IPS DF 4.7 (cell line): ENCODE results near the gene ATP6V1B1.
"Not testable (repeated sequence)": the region's sequence is repeated elsewhere in the genome, so short reads cannot be mapped to it uniquely, and the experiment has no call there.

ENCODE experiments used
- DNase-seq: peaks from one replicate; pipeline ENCODE4 v3.0.0-alpha.2; 2013; ENCODE audit warnings: low spot score; ENCODE audit errors: extremely low read depth

ATP6V1B1 gene

GRCh38 chr2:70987386-70987785 is 51.7 kb downstream of the ATP6V1B1 start:
- no peak for DNase-seq

- DNase-seq = no peak
Measured at GRCh38 chr2:70988151-70988550, 52.5 kb downstream of the ATP6V1B1 start.

DNA sequence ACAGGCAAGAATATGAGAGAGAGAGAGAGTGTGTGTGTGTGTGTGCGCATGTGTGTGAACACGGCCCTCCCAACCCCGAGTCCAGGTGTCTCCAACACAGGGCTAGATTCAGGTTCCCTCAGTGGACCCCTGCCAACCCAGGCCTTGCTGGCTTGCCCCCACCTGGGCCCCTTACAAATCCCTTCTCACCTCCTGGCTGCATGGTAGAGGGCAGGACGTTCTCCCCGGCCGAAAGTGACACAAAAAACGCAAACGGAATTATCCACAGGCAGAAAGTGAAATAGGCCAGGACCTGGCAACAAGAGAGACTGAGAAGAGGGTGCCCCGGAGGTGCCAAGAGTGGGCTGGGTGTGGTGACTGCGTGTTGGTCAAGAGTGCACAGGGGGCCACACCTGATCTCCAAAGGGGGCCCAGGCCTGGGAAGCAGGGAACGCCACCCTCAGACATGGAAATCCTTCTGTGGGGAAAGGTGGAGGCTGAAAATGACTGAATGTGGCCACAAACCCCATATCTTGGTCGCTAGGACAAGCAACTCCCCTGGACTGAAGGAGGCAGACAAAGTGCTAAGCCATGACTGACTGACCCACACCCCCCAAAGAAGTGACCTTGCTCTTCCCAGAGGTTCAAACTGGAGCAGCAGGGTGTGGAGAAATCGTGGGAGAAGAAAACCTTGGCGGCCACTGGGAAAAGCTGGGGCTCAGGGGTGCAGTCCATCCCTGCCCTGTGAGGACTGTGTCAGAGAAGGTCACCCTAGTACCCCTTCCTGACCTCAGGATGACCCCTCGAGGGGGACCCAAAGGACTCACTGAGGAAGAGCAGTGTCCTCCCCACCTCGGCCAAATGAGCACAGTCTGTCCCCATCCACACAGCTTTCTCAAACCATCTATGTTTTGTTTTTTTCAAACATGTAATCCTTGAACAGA is 53.3 kb downstream of the ATP6V1B1 start:
- DNase-seq = no peak

- no peak for DNase-seq
Measured at GRCh38 chr2:70990216-70990615, 54.5 kb downstream of the ATP6V1B1 start.

- no peak for DNase-seq
Measured at GRCh38 chr2:70991142-70991541, 55.4 kb downstream of the ATP6V1B1 start.

DNA sequence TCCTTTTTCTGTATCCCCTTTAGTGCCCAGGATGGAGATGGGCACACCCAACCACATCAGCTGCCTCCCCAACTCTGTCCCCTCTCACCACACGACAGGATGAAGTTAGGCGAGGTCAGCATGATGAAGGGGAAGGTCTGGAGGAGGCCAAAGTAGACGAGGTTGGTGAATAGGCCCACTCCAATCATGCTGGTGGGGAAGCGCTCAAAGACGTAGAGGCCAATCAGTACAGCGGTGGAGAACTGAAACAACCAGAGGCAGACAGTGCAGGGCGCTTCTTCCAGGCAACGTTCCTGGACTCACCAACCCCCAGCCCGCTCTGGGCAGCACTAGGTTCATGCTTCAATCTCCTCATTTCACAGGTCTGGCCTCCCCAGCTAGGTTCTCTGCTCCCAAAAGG is 56.0 kb downstream of the ATP6V1B1 start:
- DNase-seq = no peak

DNA sequence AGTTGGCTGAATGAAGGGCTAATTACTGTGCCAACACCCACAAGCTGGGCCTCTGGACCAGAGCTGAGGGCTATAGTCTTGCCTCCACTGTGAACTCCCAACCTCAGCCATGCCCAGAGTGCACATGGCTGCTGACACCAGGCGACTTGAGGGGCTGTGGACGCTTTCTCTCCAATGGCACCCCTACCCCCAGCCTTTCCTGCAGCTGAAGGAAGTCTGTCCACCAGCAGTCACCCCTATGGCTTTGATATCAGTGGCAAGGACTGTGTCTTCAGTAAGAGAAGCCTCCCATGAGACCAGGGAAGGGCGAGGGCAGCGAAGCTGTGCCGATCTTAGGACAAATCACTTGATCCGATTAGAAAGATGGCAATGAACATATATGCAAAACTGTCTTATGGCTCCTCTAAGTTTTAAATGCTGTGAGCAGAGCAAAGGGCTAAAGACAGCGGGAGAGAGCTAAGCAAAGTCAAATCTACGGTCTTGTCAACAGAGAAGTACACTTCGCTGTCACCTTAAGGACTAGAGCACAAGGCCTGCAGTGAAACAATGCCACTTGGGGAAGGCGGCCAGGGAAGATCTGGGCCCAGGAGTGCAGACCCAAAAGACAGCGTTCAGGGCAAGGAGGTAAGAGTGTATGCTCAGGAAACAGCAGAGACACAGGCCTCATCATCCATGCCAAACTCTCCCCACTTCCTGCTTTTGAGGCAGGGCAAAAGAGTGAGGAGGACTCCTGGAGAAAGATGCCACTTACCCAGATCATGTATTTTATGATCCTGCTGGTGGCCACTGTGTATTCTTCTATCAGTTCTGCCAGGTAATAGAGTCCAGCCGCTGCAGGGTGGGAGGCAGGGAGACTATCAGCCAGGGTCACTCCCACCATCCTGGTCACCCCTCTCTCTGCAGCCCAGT is 57.5 kb downstream of the ATP6V1B1 start:
- DNase-seq = no peak

DNA sequence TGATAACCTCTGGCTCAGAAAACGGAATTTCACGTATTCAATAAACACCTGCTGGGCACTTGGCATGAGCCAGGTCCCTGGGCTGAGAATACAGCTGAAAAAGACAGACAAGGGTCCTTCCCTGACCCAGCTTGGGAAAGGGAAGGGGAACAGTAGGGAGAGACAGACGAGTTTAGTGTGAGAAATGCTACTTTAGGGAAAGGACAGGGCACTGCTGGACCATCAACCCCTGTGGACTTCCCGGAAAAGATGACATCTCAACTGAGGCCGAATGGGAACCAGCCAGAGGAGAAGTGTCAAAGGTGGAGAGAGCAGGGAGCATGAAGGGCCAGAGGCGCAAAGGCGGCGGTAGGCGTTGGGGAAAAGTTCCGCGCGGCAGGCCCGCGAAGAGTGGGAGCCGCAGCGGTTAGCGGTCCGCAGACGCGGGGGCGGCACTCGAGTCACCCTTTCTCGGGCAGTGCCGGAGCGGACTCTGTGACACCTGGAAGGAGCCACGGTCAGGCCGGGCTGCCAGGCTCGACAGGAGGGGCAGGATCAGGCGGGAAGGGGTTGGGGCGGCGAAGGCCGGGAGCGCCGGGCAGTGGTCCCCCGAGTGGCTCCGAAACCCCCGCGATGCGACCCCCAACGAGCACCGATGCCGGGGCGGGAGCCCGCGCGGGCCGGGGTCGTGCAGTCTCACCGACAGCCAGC is 58.5 kb downstream of the ATP6V1B1 start:
- no peak for DNase-seq

GRCh38 chr2:70994699-70995425 is 59.2 kb downstream of the ATP6V1B1 start, which contains the start of gene TEX261:
Gene TEX261 (minus strand): TSS chr2:70994873. CDS start chr2:70994757, 116 bp downstream.
- no peak for DNase-seq

DNA sequence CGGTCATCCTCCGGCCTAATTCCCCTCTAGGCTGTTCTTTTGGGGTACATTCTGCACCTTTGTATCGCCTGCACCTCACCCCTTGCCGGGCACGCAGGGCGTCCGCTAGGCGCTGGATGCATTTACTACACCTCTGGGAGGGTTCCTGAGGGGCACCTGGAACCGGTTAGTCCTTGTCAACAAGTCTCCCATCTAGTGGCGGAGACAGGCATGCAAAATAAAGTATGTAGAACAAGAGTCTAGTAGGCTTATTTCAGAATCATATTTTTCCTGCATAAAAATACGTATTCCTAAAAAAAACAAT is 59.7 kb downstream of the ATP6V1B1 start:
- no peak for DNase-seq

DNA sequence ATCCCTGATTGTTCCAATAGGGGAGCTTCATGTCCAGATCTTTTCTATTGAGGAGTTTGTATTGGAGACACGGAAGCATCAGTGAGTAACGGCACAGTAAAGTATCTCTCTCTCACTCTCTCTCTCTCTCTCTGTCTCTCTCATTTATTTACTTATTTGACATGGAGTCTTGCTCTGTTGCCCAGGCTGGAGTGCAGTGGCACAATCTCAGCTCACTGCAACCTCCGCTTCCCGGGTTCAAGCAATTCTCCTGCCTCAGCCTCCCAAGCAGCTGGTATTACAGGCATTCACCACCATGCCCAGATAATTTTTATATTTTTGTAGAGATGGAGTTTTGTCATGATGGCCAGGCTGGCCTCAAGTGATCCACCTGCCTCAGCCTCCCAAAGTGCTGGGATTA is 63.2 kb downstream of the ATP6V1B1 start:
- not testable (repeated sequence) for DNase-seq

DNA sequence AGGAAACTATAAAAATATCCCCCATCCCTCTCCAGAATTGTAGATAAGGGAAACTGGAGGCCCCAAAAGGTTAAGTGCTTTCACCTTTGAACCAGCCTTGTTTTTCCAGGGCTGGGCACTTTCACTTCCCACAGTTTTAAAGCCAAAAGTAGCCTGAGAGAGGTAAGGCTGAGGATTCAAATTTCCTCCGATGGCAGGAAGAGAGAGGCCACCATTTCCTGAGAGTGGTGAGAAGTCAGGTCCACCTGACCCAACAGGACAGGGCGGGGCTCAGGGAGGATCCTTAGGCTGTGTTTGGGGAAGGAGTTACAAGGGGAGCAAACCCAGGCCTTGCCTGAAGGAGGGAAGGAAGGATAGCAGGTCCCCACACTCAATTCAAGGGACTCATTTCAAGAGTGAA is 63.7 kb downstream of the ATP6V1B1 start:
- DNase-seq = no peak

- not testable (repeated sequence) for DNase-seq
Measured at GRCh38 chr2:70999931-71000330, 64.2 kb downstream of the ATP6V1B1 start.

DNA sequence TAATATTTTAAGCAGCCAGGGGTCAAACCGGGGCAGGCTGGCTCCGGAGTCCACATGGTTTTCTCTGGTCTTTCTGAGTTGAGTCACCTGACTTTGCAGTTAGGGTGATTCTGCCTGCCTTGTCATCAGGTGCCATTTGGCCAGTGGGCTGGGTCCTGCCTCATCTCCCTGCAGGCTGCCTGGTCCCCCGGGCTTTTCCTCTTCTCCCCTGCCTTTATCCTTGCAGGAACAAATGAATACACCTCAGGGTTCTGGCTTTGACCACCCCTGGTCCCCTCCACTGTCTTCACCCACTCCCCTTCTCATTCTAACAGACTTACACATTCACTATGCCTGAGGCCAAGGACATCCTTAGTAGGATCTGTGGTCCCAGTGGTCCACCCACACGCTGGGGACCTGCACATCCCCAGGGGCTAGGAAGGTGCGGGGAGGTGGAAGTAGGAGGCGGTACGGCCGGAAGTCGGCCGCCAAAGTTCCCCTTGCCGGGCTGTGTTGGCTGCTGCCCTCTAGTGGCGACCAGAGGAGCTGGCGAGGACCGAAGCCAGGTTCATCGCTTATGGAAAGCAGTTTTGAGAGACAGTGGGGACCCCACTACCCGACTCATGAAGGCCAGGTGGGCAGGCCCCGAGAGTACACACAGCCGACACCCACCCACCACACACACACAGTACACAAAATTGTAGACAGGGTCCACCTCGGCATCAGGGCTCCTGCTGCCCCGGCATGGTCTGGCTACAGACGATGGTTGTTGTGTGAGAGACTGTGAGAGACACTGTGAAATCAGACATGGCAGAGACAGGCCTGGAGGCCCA is 65.3 kb downstream of the ATP6V1B1 start:
- no peak for DNase-seq

DNA sequence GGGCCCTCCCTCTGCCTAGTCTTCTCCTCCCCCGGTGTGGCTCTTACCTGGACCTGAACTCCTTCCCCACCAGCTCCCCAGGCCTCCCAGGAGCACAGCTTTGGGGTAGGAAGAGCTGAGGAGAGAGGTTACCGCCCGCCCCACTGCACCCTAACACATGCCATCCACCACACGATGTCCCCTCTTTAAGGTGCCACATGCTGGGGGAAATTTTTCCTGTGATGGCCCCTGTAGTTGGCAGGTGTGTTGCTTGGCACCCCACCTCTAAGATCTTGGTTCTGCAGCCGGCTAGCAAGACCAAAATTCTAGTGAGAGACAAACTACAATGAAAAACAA is 65.9 kb downstream of the ATP6V1B1 start:
- DNase-seq = no peak

GRCh38 chr2:71001981-71002570 is 66.4 kb downstream of the ATP6V1B1 start:
- DNase-seq = no peak

- DNase-seq = no peak
Measured at GRCh38 chr2:71003396-71003795, 67.7 kb downstream of the ATP6V1B1 start.

DNA sequence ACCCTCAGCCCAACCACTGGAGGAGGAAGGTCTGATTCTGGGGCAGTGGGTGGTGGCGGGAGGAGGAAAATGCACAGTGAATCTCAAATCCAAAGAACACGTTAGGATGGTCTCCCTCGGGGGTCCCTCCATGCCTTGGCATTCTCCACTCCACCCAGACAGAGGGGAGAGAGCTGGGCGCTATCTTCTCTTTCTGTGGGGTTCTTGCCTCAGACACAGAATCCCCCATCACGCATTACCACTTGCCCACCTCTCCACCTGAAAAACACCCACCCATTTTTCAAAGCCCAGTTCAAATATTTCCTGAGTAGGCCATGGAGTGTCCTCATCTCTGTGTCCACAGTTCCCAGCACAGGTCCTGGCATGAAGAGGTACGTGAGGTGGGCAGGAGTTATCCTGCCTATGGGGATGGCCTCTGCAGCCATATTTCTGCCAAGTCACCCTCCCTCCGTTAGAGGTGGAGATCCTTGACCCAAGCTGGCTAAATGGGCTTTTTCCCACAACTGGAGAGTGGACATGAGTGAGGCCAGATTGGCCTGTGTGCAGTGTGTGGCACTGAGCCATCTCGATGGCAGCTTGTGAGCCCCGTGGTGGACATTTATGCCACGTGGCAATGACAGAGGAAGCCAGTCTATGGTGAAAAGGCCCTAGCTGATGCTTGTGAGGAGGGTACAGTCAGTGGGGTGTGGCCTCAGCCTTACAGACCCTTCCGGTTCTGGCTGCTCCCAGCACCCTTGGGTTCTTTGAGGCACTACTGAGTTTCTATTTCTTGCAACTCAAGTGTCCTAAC is 68.5 kb downstream of the ATP6V1B1 start:
- no peak for DNase-seq

DNA sequence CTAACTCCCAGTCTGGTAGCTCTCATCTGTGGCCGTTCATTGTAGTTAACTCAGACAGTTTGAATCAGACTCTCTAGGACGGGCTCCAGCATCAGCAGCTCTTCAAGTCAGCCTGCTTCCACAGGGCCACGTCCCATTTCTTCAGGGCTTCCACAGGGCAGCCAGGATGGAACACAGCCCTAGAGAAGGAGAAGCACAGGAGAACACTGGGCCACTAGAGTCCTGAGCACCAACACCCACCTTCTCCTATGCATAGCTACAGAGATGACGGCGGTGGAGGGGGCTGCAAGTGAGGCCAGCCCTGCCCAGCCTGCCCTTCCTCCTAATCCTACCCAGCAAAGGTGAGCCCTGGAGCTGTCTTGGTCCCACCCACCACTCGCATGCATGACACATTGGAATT is 69.2 kb downstream of the ATP6V1B1 start:
- no peak for DNase-seq
